C4-2B (cell line): ENCODE results near the gene MAG.

Source experiments
- CTCF ChIP-seq: fragments of 450-650 bp; conservative IDR thresholded peaks from 2 replicates; pipeline ENCODE4 v1.5.1; 2017; ENCODE audit warnings: mild to moderate bottlenecking
- ZFX ChIP-seq: fragments of 450-650 bp; IDR thresholded peaks from 2 replicates; pipeline ENCODE4 v1.6.1; 2017

GRCh38 chr19:35264268-35265125, 27.5 kb upstream of the MAG start:
- TF ChIP-seq CTCF, result no peak
- no peak for TF ChIP-seq ZFX
